GM21367 (cell line): ENCODE measurements around the gene PHAF1.

ENCODE experiments used
- ATAC-seq: cut with Tn5 transposase; IDR thresholded peaks from one replicate; pipeline ENCODE4 v1.9.1; 2021; ENCODE audit not compliant: unreplicated experiment

Gene PHAF1

DNA sequence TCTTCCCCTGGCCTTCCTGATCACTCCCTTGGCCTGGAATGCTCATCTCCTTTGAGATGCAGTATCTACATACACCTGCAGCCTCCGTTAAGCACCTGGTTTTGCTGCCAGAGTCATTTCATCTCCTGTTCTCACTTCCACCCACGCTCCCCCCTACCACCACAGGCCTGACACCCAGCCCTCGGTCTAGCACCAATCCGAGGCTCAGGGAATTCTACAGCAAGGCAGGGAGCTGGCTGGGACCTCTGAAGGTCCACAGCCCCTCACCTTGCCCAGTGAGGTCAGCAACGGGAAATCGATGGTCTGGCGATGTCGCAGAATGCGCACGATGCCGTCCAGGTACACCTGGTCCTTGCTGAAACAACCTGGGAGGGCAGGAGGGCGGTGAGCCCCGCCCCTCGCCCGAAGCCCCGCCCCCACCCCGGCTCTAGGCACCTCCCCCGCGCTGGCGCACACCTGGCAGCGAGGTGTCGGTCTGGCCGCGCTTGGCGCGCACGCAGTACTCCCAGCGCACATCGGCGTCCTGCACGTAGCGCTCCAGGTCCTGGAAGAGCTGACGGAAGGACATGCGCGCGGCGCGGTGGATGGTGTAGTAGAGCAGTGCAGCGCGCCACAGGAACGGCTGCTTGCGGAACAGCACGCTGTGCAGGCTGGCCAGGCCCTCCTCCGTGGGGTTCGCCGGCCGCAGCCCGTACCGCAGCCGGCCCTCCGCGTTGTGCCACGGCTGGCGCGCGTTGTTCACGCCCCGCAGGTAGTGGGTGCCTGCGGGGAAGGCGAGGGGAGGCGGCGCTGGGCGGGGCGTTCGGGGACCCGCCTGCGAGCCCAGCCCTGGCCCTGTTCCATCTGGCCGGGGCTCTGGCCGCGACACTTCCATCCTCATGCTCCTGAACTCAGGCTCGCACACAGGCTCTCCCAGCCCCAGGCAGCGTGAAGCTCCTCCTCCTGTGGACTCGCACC, 68.3 kb downstream of the PHAF1 start:
- ATAC-seq = no peak

GRCh38 chr16:67179421-67180080, 69.8 kb downstream of the PHAF1 start:
- no peak for ATAC-seq

- ATAC-seq = no peak
Observed at GRCh38 chr16:67180166-67180565, 70.4 kb downstream of the PHAF1 start.

- ATAC-seq = no peak
Observed at GRCh38 chr16:67181346-67181745, 71.6 kb downstream of the PHAF1 start.

GRCh38 chr16:67182288-67182687, 72.5 kb downstream of the PHAF1 start:
- no peak for ATAC-seq

DNA sequence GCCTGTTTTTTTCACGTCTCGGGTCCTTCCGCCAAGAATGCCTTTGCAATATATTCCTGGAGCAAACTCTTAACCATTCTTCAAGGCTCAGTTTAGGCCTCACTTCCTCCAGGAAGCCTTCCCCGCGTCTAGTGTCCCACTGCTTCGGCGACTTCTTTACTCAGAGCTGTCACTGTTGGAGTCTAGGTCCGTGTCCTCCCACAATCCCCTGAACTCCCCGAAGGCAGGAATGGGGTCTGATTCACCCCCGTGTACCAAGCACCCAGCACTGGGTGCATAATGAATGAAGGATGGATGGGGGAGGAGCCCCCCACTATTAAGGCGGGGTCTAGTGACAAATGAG, 73.5 kb downstream of the PHAF1 start:
- no peak for ATAC-seq

GRCh38 chr16:67183627-67184452, 74.1 kb downstream of the PHAF1 start, which contains the start of gene MATCAP1:
Gene MATCAP1, minus strand, starts transcription at chr16:67183963. Its CDS starts 3,353 bp downstream, at chr16:67180610.
- ATAC-seq = peak; percentile 79

GRCh38 chr16:67184453-67184994, 74.8 kb downstream of the PHAF1 start:
- no peak for ATAC-seq

DNA sequence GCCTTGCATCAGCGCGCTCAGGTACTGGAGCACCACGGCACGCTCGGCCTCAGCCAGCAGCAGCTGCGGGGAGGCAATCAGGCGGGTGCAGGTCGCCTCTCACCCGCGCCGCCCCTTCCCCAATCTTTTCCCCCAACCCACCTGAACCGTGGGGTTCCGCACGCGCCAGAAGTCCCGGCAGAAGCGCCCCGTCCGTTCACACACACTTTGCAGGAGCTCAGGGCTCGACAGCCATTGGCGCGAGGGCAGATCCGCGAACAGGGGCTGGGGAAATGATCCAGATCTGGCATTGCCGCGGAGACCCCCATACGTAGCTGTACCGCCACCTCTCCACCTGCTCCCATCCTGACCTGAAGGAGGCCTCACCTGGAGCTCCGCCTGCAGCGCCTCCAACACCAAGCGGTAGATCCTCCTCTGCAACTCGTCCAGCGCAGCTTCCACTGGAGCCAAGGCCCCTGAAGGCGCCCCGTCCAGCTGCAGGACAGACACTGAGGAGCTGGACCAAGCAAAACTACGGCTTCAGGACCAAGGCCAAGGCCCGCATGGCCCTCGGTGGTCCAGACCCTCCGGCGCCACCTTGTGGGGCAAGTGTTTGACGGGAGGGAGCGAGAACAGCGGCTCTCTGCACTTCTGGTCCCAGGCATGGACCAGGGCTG, 75.4 kb downstream of the PHAF1 start:
- no peak for ATAC-seq

- ATAC-seq = no peak
Observed at GRCh38 chr16:67185651-67186134, 76.0 kb downstream of the PHAF1 start.

- ATAC-seq = no peak
Observed at GRCh38 chr16:67186550-67186950, 76.8 kb downstream of the PHAF1 start.

GRCh38 chr16:67187175-67187890, 77.6 kb downstream of the PHAF1 start:
- ATAC-seq = no peak

DNA sequence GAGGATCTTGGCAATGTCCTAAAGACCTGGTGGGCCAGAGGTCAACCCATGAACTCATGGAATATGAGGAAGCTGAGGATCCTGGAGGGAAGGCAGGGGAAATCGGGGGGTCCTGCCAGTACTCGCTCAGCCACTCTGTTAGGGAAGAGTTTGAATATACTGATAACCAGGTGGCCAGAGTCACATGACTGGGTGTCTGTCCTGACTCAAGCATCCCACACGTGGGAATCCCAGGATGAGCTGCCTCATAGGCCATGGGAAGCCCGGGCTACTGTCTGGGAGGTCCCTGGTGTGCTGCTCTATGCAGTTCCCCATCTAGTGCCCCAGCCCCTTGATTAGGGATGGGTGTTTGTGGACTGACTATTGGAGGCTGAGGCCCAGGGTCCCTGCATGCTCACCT, 78.6 kb downstream of the PHAF1 start:
- no peak for ATAC-seq

DNA sequence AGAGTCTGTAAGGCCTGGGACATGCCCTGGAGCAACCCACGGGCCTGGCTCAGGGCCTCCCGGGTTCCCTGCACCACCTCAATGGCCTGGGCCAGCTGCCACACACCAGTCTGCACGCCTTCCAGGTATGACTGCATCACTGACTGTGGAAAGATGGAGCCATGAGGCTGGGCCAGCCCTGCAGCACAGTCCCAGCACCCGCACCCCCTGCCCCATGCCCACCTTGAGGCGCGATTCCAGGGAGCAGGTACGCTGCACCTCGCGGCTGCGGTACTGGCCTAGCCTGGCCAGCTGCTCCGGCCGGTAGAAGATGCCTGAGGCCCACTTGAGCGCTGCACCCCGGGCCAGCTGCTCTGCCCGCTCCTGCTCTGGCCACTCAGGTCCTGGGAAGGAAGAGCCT, 79.1 kb downstream of the PHAF1 start:
- ATAC-seq = no peak

DNA sequence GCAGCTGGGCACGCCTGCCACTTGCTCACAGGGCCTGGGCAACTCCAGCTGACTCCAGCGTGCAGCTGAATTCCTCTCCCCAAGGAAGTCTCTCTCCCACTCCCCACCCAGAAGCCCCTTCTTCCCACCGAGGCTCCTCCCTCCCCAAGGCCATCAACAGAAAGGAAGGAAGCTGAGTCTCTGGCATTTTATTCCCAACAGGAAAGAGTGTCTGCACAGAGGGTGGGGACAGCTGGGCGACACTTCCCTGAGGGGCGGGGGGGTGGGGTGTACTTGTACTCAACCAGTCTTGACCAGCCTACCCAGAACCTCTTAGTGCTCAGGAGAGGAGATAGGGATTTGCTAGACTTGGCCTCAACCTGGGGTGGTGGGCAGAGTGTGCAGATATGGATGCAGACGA, 80.3 kb downstream of the PHAF1 start, which contains the start of gene EXOC3L1:
Gene EXOC3L1, minus strand, starts transcription at position 96 of the 400 bp plus-strand sequence. CDS start 460 bp downstream, outside the sequence.
- no peak for ATAC-seq

DNA sequence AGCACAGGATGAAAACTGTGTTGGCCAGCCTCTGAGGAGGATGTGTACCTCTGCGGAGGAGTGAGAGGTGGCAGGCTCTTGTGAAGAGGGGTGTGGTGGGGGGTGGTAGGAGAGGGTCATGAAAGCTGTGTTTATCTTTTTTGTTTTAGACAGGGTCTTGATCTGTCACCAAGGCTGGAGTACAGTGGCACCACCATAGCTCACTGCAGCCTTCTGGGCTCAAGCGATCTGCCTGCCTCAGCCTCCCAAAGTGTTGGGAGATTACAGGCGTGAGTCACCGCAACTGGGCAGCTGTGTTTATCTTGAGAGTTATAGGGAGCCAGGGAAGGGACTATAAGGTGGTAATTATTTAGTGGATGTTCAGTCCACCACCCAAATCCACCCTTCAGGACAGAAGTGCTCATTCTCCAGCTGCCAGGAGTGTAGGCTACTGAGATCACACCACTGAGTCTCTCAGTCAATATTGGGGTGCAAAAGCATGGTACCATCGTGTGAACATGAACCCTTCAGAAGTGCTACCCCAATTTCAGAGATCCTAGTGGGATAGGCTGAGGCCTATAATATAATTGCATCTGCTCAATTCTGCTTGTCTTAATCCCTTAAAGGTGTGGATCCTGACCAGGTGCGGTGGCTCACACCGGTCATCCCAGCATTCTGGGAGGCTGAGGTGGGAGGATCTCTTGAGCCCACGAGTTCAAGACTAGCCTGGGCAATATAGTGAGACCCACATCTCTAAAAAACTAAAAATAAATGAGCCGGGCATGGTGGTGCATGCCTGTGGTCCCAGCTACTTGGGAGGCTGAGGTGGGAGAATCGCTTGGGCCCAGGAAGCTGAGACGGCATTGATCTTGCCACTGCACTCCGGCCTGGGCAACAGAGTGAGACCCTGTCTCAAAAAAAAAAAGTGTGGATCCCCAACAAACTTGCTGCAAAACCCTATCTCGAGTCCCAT, 81.0 kb downstream of the PHAF1 start:
- no peak for ATAC-seq

DNA sequence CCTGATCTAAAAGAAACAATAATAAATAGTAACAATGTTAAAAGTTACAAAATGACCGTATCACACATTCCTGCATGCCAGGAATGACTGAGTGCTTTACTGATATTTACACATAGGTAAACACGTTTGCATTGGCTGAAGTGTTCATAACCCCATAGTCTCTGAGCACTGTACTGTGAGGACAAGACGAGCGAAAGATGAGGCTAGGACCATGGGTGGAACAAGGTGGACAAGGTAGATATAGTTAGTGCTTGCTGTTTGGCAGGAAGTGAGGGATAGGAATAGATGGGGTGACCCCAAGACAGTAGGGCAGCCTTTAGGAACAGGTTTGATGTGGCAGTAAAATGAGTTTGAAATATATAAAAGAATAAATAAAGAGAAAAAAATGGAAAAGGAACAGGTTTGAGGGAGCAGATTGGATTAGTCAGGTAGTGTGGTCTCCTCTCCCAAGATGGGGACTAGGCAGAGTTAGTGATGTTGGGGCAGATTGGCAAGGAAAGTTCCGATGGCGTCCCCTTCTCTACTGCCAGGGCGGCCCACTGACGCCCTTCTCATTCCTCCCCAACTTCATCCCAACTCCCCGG, 81.8 kb downstream of the PHAF1 start:
- no peak for ATAC-seq
